Measurements from ENCODE around the gene PCNX1.
"Not testable (repeated sequence)": the region's sequence is repeated elsewhere in the genome, so short reads cannot be mapped to it uniquely, and the experiment has no call there.

The PCNX1 gene

DNA sequence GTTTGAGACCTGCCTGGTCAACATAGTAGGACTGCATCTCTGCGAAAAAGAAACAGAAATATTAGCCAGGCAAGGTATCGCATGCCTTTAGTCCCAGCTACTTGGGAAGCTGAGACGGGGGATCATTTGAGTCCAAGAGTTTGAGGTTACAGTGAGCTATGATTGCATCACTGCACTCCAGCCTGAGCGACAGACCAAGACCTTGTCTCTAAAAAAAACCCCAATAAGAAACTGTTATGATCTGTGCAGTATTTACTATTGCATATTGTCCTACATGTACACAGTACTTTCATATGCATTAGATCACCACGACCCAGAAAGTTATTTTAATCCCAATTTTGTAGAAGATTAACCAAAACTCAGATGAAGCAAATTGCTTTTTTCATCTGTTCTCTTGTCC lies 187.5 kb downstream of the PCNX1 start:
- no peak for DNase-seq

DNA sequence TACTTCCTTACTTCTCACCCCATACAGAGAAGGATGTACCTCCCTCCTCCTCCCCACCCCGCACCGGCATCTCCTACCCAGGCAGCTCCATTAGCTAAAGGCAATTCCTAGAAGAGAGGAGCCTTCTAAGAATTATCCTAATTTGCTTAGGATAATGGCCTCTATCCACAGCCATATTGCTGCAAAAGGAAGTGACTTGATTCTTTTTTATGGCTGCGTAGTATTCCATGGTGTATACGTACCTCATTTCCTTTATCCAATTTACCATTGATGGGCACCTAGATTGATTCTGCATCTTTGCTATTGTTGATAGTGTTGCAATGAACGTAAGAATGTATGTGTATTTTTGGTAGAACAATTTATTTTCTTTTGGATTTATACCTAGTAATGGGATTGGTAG lies 189.7 kb downstream of the PCNX1 start:
- DNase-seq = no peak

DNA sequence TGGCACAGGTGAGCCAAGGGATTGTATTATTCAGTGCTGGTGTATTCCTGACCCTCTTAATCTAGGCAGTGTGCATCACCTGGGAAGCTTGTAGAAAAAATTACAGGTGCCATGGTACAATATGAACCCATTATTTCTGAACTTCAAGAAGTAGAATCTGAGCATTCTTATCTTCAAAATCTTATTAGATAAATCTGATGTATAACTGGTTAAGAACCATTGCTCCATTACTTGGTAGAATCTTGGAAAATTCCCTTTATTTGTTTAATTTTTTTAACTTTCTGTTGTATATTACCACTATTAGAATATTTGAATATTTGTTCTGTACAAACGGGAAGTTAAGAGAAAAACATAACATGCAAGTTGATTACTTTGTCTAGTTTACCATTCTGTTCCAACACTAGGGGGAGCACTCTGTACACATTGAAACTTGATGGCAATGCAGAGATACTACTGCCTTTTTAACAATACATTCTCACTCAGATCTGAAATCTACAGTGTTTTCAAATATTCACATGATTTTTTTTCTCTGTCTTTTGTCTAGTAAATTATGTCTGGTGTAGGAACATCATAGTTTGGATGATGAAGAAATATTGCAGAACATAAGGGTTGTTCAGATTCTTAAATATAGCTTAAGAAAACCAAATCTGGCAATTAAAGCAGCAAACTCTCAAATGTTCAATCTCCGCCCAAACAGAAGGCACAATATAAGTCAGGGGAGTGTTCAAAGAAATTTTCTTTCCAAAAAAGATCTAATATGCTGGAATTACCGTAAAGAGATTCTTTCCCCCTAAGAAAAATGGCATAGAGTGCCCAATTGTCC lies 196.6 kb downstream of the PCNX1 start:
- DNase-seq = peak; percentile 60

- DNase-seq = no peak
These were observed 197.9 kb downstream of the PCNX1 start for GRCh38 chr14:71105177-71105576.

GRCh38 chr14:71107921-71108320 lies 200.7 kb downstream of the PCNX1 start:
- no peak for DNase-seq

DNA sequence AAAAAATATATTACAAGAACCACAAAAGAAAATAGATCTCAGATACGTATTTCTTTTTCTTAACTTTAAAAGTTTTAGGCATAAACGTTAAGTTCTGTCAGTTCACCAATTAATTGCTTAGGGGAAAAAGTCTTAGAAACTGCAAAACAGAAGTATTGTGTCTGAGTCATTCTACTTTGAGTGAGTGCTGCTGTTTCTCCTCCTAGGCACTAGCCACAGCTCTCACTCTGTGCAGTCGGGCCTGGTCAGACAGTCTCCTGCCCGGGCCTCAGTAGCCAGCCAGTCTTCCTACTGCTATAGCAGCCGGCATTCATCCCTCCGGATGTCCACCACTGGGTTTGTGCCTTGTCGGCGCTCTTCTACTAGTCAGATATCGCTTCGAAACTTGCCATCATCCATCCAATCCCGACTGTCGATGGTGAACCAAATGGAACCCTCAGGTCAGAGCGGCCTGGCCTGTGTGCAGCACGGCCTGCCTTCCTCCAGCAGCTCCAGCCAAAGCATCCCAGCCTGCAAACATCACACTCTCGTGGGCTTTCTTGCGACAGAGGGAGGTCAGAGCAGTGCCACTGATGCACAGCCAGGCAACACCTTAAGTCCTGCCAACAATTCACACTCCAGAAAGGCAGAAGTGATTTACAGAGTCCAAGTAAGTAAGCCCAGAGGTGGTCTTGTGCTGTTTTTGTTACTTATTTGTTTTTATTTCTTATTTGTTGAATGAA lies 201.3 kb downstream of the PCNX1 start:
- DNase-seq = no peak

DNA sequence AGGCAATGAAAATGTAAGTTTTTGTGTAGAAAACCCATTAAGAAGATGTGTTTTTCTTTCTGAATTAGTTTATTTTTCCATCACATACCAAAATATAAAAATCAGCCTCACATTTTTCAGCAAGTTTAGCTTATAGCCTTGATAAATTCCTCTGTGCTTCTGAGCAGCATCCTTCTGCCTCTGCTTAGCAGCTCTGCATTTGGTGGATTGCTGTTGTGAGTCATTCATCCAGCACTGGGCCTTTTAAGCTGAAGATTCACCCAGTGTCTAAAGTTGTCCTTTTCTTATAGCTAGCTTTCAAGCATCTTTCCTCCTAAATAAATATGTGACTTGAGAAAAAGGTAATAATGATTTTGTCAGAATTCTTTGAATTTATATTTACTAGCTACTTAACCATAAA lies 206.1 kb downstream of the PCNX1 start:
- DNase-seq = no peak

GRCh38 chr14:71114565-71114964 lies 207.3 kb downstream of the PCNX1 start:
- DNase-seq = no peak

GRCh38 chr14:71115306-71115705 lies 208.0 kb downstream of the PCNX1 start:
- no peak for DNase-seq

DNA sequence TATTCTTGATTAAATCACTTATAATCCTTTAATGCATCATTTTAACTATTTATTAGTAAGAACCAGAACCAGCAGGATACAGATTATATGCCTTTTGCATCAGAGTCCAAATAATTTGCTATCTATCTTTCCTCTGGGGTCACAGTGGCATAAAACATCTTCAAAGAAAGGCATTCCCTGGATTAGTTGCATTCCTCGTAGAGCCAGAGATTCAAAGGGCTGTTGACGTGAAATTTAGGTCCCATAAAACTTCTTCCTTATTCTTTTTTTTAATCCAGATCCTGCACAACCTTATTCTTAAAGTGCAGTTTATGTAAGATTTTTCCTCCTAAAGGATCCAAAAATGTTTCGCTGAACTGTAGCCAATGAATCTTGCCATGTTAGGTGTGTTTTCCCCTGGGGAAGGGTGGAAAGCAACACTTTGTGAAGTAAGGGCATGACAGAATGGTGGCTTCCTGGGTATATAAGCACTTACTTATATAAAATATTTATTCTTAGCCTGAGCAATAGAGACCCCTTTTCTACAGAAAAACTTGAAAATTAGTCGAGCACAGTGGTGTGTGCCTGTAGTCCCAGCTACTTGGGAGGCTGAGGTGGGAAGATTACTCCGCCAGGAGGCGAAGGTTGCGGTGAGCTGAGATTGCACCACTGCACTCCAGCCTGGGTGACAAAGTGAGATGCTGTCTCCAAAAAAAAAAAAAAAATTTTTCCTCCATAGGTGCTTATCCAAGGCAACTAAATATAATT lies 208.7 kb downstream of the PCNX1 start:
- DNase-seq = no peak

- DNase-seq = no peak
These were observed 209.4 kb downstream of the PCNX1 start for GRCh38 chr14:71116568-71117122.

- DNase-seq = no peak
These were observed 210.8 kb downstream of the PCNX1 start for GRCh38 chr14:71117839-71118743.

GRCh38 chr14:71119075-71119474 lies 211.8 kb downstream of the PCNX1 start:
- no peak for DNase-seq

DNA sequence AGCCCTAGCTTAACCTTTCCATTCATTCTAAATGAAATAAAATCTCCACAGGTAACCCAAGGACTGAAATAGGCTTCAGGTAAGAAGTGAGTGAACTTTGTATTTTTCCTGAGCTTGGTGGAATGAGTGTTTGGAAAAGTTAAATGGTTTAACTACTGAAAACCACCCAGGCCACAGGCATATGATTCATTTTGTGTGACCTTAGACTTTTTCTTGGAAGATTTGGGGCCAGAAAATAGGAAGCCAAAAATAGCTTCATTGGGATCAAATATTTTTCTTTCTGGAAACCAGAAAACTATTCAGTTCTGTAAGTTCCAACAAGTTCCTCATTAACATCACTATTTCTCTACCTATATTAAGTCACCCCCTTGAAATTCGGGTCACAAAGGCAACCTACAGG lies 212.6 kb downstream of the PCNX1 start:
- no peak for DNase-seq

- DNase-seq = no peak
These were observed 213.7 kb downstream of the PCNX1 start for GRCh38 chr14:71121001-71121400.

- DNase-seq = no peak
These were observed 214.5 kb downstream of the PCNX1 start for GRCh38 chr14:71121711-71122110.

GRCh38 chr14:71122866-71123565 lies 215.8 kb downstream of the PCNX1 start:
- no peak for DNase-seq

GRCh38 chr14:71123579-71124135 lies 216.4 kb downstream of the PCNX1 start:
- DNase-seq = no peak

GRCh38 chr14:71129716-71130490 lies 222.6 kb downstream of the PCNX1 start:
- DNase-seq = not testable (repeated sequence)

DNA sequence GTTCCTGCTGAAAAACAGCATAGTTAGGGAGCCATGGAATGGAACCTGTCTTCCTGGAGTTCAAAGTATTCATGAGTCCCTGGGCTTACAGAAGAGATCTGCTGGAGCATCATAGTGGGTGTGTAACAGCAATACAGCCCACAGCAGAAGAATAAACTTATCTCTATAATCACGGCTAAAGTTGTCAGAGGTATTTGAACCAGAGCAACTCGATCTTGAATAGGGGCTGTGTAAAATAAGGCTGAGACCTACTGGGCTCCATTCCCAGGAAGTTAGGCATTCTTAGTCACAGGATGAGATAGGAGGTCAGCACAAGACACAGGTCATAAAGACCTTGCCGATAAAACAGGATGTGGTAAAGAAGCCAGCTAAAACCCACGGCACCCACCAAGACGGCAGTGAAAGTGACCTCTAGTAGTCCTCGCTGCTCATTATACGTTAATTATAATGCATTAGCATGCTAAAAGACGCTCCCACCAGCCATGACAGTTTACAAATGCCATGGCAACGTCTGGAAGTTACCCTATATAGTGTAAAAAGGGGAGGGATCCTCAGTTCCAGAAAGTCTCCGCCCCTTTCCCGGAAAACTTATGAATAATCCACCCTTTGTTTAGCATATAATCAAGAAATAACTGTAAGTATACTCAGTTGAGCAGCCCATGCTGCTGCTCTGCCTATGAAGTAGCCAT lies 223.4 kb downstream of the PCNX1 start:
- no peak for DNase-seq
